IPS-15b (cell line): ENCODE measurements around the gene SIRPA.

Source experiments
- H3K27me3 ChIP-seq: one replicate; pipeline ENCODE4 v1.6.1; 2013; ENCODE audit warnings: low read length; ENCODE audit not compliant: control insufficient read depth, insufficient read depth
- H3K36me3 ChIP-seq: one replicate; pipeline ENCODE4 v1.6.1; 2013; ENCODE audit warnings: low read length; ENCODE audit not compliant: control insufficient read depth, insufficient read depth
- H3K4me1 ChIP-seq: one replicate; pipeline ENCODE4 v1.6.1; 2013; ENCODE audit warnings: mild to moderate bottlenecking, low read length; ENCODE audit not compliant: control insufficient read depth, insufficient read depth
- H3K4me3 ChIP-seq: one replicate; pipeline ENCODE4 v1.5.1; 2013; ENCODE audit warnings: low read depth, low read length
- H3K9ac ChIP-seq: one replicate; pipeline ENCODE4 v1.6.1; 2013; ENCODE audit warnings: low read depth, mild to moderate bottlenecking, low read length
- H3K9me3 ChIP-seq: one replicate; pipeline ENCODE4 v1.6.1; 2013; ENCODE audit warnings: mild to moderate bottlenecking, low read length; ENCODE audit not compliant: control insufficient read depth, insufficient read depth

The SIRPA gene

GRCh38 chr20:1870792-1871550 lies 24.2 kb upstream of the SIRPA start:
- Histone ChIP-seq H3K4me3 (no peak overlapping the region), H3K9me3 (no peaks in the 10 kb centered on the region), H3K36me3 (no peaks in the 10 kb centered on the region), H3K27me3 (no peaks in the 10 kb centered on the region), H3K9ac (no peak overlapping the region), H3K4me1 (peaks cover 2% of the 10 kb centered on the region)

- Histone ChIP-seq H3K9ac (no peak overlapping the region), H3K27me3 (no peaks in the 10 kb centered on the region), H3K36me3 (no peaks in the 10 kb centered on the region), H3K9me3 (no peaks in the 10 kb centered on the region), H3K4me1 (peaks cover 2% of the 10 kb centered on the region), H3K4me3 (no peak overlapping the region)
Observed at GRCh38 chr20:1871807-1872458, 23.3 kb upstream of the SIRPA start.

GRCh38 chr20:1872459-1873097 lies 22.6 kb upstream of the SIRPA start:
- Histone ChIP-seq H3K4me1 (no peaks in the 10 kb centered on the region), H3K27me3 (no peaks in the 10 kb centered on the region), H3K36me3 (no peaks in the 10 kb centered on the region), H3K9me3 (no peaks in the 10 kb centered on the region), H3K4me3 (no peak overlapping the region), H3K9ac (no peak overlapping the region)

DNA sequence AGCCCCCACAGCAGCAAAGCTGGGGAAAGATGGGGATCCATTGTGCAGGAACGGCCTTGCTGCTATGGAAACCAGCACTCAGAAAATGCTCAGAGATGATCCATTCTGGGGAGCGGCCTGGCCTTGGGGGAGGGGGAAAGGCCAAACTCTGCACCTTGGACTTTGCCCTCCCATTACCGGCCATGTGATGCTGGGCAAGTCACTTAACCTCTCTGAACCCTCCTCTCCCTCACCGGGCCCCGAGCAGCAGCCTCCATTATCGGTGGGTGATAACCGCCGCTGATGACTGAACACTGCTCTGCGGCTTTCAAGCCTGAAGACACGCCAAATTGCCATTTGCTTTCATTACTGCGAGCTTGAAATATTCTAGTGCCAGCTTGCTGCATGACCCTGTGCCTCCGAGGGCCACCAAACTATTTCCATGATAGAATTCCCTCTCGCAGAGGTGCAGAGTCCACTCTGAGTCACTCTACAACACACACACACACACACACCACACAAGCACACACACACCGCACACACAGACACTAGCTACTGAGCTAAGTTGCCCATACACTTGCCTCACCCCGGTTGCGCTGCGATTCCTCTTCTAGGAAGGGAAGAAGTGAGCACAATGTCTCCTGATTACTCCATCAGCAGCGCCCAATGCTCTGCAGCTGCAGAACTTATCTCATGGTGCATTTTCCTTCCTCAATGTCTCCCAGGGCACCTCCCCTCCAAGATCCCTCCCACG lies 20.6 kb upstream of the SIRPA start:
- Histone ChIP-seq H3K9ac (no peak overlapping the region), H3K4me1 (no peaks in the 10 kb centered on the region), H3K36me3 (no peaks in the 10 kb centered on the region), H3K27me3 (no peaks in the 10 kb centered on the region), H3K9me3 (no peaks in the 10 kb centered on the region), H3K4me3 (no peak overlapping the region)

DNA sequence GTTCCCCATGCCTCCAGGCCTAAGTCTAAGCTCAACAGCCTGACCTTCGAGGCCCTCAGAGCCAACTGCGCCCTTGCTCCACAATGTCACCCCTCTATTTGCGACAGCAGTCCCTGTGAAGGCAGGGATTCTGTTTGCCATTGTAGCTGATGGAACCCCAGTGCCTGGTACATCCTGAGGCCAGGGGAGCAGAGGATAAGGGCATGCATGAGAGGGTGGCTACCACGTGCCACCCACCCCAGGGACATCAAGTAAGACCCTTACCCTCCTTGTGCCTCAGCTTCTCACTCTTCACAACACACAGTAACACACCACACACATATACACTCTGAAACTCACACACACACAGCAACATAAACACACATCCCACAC lies 20.0 kb upstream of the SIRPA start:
- H3K36me3 ChIP-seq: no peaks in the 10 kb centered on the region
- H3K27me3 ChIP-seq: no peaks in the 10 kb centered on the region
- peaks cover 3% of the 10 kb centered on the region for H3K4me1 ChIP-seq
- H3K9me3 ChIP-seq: no peaks in the 10 kb centered on the region
- H3K9ac ChIP-seq: no peak overlapping the region
- H3K4me3 ChIP-seq: no peak overlapping the region

- Histone ChIP-seq H3K36me3 (no peaks in the 10 kb centered on the region), H3K4me3 (no peak overlapping the region), H3K27me3 (peaks cover 1% of the 10 kb centered on the region), H3K4me1 (peaks cover 3% of the 10 kb centered on the region), H3K9me3 (no peaks in the 10 kb centered on the region), H3K9ac (no peak overlapping the region)
Observed at GRCh38 chr20:1875762-1876161, 19.4 kb upstream of the SIRPA start.

- no peak overlapping the region for H3K4me3 ChIP-seq
- H3K4me1 ChIP-seq: peaks cover 3% of the 10 kb centered on the region
- no peak overlapping the region for H3K9ac ChIP-seq
- no peaks in the 10 kb centered on the region for H3K9me3 ChIP-seq
- peaks cover 3% of the 10 kb centered on the region for H3K27me3 ChIP-seq
- H3K36me3 ChIP-seq: no peaks in the 10 kb centered on the region
Observed at GRCh38 chr20:1876217-1876921, 18.8 kb upstream of the SIRPA start.

DNA sequence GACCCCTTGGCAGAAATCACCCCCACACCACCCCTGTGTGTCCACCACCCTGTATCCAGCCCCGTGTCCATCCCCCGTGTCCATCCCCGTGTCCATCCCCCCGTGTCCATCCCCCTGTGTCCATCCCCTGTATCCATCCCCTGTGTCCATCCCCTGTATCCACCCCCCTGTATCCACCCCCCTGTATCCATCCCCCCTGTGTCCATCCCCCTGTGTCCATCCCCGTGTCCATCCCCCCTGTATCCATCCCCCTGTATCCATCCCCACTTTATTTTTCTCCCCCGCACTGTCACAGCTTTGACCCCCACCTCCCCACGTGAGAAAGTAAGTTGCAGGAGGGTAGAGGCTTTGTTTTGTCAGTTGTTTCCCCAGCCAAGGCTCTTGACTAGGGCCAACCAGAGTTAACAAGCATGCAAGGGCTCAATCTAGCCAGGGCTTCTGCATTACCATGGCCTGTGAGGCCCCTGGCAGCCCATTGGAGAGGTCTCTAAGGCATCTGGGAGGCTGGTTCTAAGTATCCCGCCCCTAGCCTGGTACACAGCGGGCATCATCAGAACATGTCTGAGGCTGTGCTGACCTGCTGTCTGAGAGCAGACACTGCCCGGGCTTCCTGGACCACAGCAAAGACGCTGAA lies 18.1 kb upstream of the SIRPA start:
- Histone ChIP-seq H3K9ac (no peak overlapping the region), H3K27me3 (peaks cover 3% of the 10 kb centered on the region), H3K4me1 (peaks cover 3% of the 10 kb centered on the region), H3K9me3 (no peaks in the 10 kb centered on the region), H3K4me3 (no peak overlapping the region), H3K36me3 (no peaks in the 10 kb centered on the region)

- H3K9me3 ChIP-seq: no peaks in the 10 kb centered on the region
- no peak overlapping the region for H3K4me3 ChIP-seq
- H3K27me3 ChIP-seq: peaks cover 3% of the 10 kb centered on the region
- peaks cover 3% of the 10 kb centered on the region for H3K4me1 ChIP-seq
- no peaks in the 10 kb centered on the region for H3K36me3 ChIP-seq
- no peak overlapping the region for H3K9ac ChIP-seq
Observed at GRCh38 chr20:1877609-1878200, 17.5 kb upstream of the SIRPA start.

DNA sequence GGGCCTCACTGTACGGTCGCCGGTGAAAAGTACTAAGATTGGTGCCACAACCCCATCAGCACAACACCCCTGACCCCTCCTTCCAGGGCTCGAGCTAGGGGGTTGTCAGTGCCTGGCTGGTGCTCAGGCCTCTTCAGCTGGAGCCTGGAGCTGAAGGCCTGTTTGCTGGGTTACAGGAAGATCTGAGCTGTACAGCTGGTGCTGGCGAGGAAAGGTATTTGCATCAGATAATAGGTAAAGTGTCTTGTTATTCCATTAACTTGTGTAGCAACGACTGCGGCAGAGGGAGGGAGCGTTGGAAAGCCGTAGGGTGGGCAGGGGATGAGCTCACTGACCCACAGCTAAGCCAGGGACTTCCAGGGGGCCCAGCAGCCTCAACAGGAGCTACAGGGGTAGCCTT lies 15.8 kb upstream of the SIRPA start:
- peaks cover 3% of the 10 kb centered on the region for H3K4me1 ChIP-seq
- H3K9ac ChIP-seq: no peak overlapping the region
- H3K36me3 ChIP-seq: no peaks in the 10 kb centered on the region
- peaks cover 3% of the 10 kb centered on the region for H3K27me3 ChIP-seq
- H3K9me3 ChIP-seq: no peaks in the 10 kb centered on the region
- H3K4me3 ChIP-seq: no peak overlapping the region
